Body of pancreas (tissue), 4 donors: Measurements from ENCODE around the gene RNF31. TPM values are rescaled to one million over a fixed set of nuclear protein-coding genes. Genes with fewer than 3 reads are reported as not detected.

Experiments
- ATAC-seq: fragments of 150-250 bp; one replicate; pipeline ENCODE4 v1.9.1; 2016
- DNase-seq, 4 donors: peaks; one replicate each; pipeline ENCODE4 v3.0.0-alpha.2; 2019
- H3K27ac ChIP-seq, 4 donors: fragments of 200-600 bp; sonication (generic); 1 replicate in 3 of 4; 2 replicates in 1 of 4; pipeline versions ENCODE4 v1.5.1 to v1.6.1; 2016 to 2019; ENCODE audit warnings: mild to moderate bottlenecking in 1 of 4, mixed read lengths in 1 of 4, moderate library complexity in 1 of 4
- H3K27me3 ChIP-seq, 2 donors: fragments of 200-600 bp; sonication (generic); one replicate each; pipeline ENCODE4 v1.6.0; 2016; ENCODE audit warnings: mild to moderate bottlenecking in 1 of 2
- H3K36me3 ChIP-seq, 2 donors: fragments of 200-600 bp; sonication (generic); replicated peaks in 1 of 2; 2 replicates each; pipeline ENCODE4 v1.5.1; 2016; ENCODE audit warnings: low read depth in 2 of 2; ENCODE audit not compliant: insufficient read depth in 1 of 2
- H3K4me1 ChIP-seq: fragments of 200-600 bp; sonication (generic); one replicate; pipeline ENCODE4 v1.6.0; 2016
- H3K4me3 ChIP-seq, 2 donors: fragments of 200-600 bp; sonication (generic); 1 replicate in 1 of 2; 2 replicates in 1 of 2; pipeline ENCODE4 v1.5.1; 2016 to 2019
- H3K9me3 ChIP-seq, 3 donors: fragments of 200-600 bp; sonication (generic); 1 replicate in 2 of 3; 2 replicates in 1 of 3; pipeline ENCODE4 v1.5.1; 2016
- POLR2A ChIP-seq, 3 donors: fragments of 450-650 bp; IDR thresholded peaks; one replicate each; pipeline ENCODE4 v1.6.1; 2016; ENCODE audit warnings: antibody characterized with exemption in 3 of 3, mild to moderate bottlenecking in 2 of 3
- WGBS, 2 donors: methylation state at CpG; one replicate each; pipeline ENCODE4 v1.1.5; 2017; 5-methylcytosine and 5-hydroxymethylcytosine counted together
- intact Hi-C: fragments of 100-400 bp; cut with DNase I; formaldehyde crosslinking; loops from one replicate; pipeline ENCODE4 v1.15.1; 2023
- total RNA-seq, 2 donors: library from RNA; depleted of rRNA; stranded (reverse); fragments of >200 nt; gene quantifications; one replicate each; pipeline ENCODE4 v1.1.0, GENCODE V29; 2016
- TF ChIP-seq, protein P1 (sequence below), 7 experiments: fragments of 450-650 bp in 4 of 7; fragments of 200-600 bp in 3 of 7; sonication (generic) in 3 of 7; IDR thresholded peaks; one replicate each; pipeline ENCODE4 v1.5.1; 2016 to 2019; ENCODE audit warnings: antibody characterized with exemption in 7 of 7

RNF31 gene
- total RNA-seq, 2 donors from 2014 or later, result 38.1 to 83.1 TPM

- DNase-seq (no peak), ATAC-seq (no peak)
- TF ChIP-seq, protein P1, sequence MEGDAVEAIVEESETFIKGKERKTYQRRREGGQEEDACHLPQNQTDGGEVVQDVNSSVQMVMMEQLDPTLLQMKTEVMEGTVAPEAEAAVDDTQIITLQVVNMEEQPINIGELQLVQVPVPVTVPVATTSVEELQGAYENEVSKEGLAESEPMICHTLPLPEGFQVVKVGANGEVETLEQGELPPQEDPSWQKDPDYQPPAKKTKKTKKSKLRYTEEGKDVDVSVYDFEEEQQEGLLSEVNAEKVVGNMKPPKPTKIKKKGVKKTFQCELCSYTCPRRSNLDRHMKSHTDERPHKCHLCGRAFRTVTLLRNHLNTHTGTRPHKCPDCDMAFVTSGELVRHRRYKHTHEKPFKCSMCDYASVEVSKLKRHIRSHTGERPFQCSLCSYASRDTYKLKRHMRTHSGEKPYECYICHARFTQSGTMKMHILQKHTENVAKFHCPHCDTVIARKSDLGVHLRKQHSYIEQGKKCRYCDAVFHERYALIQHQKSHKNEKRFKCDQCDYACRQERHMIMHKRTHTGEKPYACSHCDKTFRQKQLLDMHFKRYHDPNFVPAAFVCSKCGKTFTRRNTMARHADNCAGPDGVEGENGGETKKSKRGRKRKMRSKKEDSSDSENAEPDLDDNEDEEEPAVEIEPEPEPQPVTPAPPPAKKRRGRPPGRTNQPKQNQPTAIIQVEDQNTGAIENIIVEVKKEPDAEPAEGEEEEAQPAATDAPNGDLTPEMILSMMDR (IDR thresholded peaks at IDR 0.05), result no peak
- TF ChIP-seq POLR2A (IDR thresholded peaks at IDR 0.05), result no peak
- Histone ChIP-seq H3K4me1 (peaks cover 30% of the 10 kb centered on the region), H3K27ac (peak overlapping the region; percentile 42 to 87 (median 68)), H3K4me3 (no peak overlapping the region), H3K9me3 (no peaks in the 10 kb centered on the region), H3K36me3 (peaks cover 9 to 24% of the 10 kb centered on the region in 2 donors), H3K27me3 (no peaks in the 10 kb centered on the region)
- WGBS, 2 donors, result 66 to 100% methylated on average over 1 to 2 of the region's 2 CpGs
- intact Hi-C loops, result no loop called here
Observed at GRCh38 chr14:24187539-24187915, 40.2 kb downstream of the RNF31 start.

DNA sequence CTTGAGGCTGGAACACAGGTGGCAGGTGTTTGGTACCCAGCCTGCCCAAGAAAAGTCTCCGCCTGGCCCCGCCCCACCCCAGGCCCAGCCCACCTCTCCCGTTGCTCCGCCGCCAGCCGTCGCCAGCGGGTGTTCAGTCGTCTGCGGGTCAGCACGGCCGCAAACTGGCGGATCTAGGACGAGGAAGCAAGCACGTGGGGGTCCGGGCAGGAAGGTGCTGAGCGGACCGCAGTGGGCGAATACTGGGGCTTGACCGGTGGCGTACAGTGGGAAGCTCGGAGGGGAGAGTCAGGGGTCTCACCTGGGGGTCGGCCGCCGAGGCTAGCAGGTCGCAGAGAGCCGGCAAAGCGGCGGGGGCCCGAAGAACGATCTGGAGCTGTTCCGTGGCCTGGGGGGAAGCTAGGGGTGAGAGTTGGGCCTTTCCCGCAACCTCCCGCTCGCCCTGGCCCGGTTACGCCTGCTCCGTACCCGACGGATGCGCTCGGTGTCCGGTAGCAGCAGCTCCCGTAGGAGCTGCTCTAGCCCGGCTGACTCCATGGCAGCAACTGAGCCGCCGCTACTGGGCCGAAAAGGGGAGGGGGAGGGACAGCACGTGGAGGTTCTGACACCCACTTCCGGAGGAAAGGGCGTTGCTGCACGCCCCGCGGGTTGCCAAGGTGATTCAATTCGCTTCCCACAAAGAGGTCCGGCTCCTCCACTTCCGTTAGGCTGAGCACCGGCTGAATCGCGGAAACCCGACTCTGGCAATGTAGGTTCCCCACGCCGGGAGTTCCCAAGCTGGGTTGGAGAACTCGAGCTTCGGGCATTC is 41.2 kb downstream of the RNF31 start, which contains the start of gene IPO4:
Gene IPO4 (minus strand): TSS at position 566 of the 808 bp plus-strand sequence. CDS start 29 bp downstream, at position 537.
- peak; percentile 98 for ATAC-seq
- peaks cover 38% of the 10 kb centered on the region for H3K4me1 ChIP-seq
- H3K27me3 ChIP-seq, result no peaks in the 10 kb centered on the region
- peak within 1 kb of the TSS; percentile 42 to 87 (median 68) for H3K27ac ChIP-seq
- peak within 1 kb of the TSS; percentile 16 to 24 for H3K4me3 ChIP-seq
- no peaks in the 10 kb centered on the region for H3K9me3 ChIP-seq
- TF ChIP-seq, protein P1 (IDR thresholded peaks at IDR 0.05), result peak in 1 of 7 experiments; percentile 8
- peak in 2 of 3 donors; percentile 84 to 85 for TF ChIP-seq POLR2A (IDR thresholded peaks at IDR 0.05)
- 0% methylated on average over 11 to 65 of the region's 65 CpGs for WGBS, 2 donors
- DNase-seq, result peak; percentile 96 to 98 (median 97)
- intact Hi-C loops, result no loop called here
- H3K36me3 ChIP-seq, result peaks cover 1 to 15% of the 10 kb centered on the region in 2 donors

DNA sequence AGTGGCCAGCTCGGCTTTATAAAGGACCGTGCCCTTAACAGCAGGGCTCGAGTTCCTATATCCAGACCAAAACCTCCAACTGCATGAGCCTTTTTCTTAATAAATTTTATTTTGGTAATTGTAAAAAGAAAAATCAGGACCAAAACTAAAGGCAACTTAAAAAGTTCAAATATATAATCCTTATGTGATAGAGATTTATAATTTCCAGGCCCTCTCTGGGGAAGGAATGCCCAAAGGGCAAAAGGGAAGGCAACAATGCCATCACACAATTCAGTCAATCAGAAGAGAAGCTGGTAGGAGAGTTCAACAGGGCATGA is 41.7 kb downstream of the RNF31 start:
- Histone ChIP-seq H3K9me3 (no peaks in the 10 kb centered on the region), H3K4me1 (peaks cover 41% of the 10 kb centered on the region), H3K27me3 (no peaks in the 10 kb centered on the region), H3K27ac (peak overlapping the region in 3 of 4 donors; percentile 15 to 87 (median 79)), H3K4me3 (no peak overlapping the region), H3K36me3 (peaks cover 0 to 10% of the 10 kb centered on the region in 2 donors)
- DNase-seq (no peak), ATAC-seq (no peak)
- intact Hi-C loops, result no loop called here
- TF ChIP-seq POLR2A (IDR thresholded peaks at IDR 0.05), result no peak
- TF ChIP-seq, protein P1 (IDR thresholded peaks at IDR 0.05), result no peak
- 0% methylated on average over 3 of the region's 3 CpGs for WGBS, 2 donors

- H3K4me3 ChIP-seq, result no peak overlapping the region
- 84 to 90% methylated on average over 9 of the region's 9 CpGs for WGBS, 2 donors
- intact Hi-C loops, result no loop called here
- H3K27ac ChIP-seq, result peak overlapping the region in 2 of 4 donors; percentile 15 to 87
- ATAC-seq (no peak), DNase-seq (no peak)
- no peaks in the 10 kb centered on the region for H3K27me3 ChIP-seq
- TF ChIP-seq, protein P1 (IDR thresholded peaks at IDR 0.05), result no peak
- no peak for TF ChIP-seq POLR2A (IDR thresholded peaks at IDR 0.05)
- H3K9me3 ChIP-seq, result no peaks in the 10 kb centered on the region
- H3K4me1 ChIP-seq, result peaks cover 45% of the 10 kb centered on the region
- H3K36me3 ChIP-seq, result peaks cover 0 to 6% of the 10 kb centered on the region in 2 donors
Observed at GRCh38 chr14:24189460-24189859, 42.2 kb downstream of the RNF31 start.
